ENCODE data around the gene PON2. TPM values are rescaled to one million over a fixed set of nuclear protein-coding genes. Genes with fewer than 3 reads are reported as not detected.

PON2 gene
- total RNA-seq, 1 donor = 52.5 TPM

GRCh38 chr7:95476904-95477594 is 42.2 kb upstream of the PON2 start:
- DNase-seq (ENCODE audit: low read depth) = peak; percentile 82
- H3K4me3 ChIP-seq (ENCODE audit: low read depth, low read length) = no peak overlapping the region
- peak; percentile 78 for TF ChIP-seq CTCF (IDR thresholded peaks at IDR 0.05; ENCODE audit: insufficient read depth, low read length)

GRCh38 chr7:95476072-95476847 is 41.4 kb upstream of the PON2 start:
- DNase-seq (ENCODE audit: low read depth) = no peak
- no peak for TF ChIP-seq CTCF (IDR thresholded peaks at IDR 0.05; ENCODE audit: insufficient read depth, low read length)
- H3K4me3 ChIP-seq (ENCODE audit: low read depth, low read length) = no peak overlapping the region

GRCh38 chr7:95473276-95473985 is 38.6 kb upstream of the PON2 start:
- no peak overlapping the region for H3K4me3 ChIP-seq (ENCODE audit: low read depth, low read length)
- no peak for DNase-seq (ENCODE audit: low read depth)
- no peak for TF ChIP-seq CTCF (IDR thresholded peaks at IDR 0.05; ENCODE audit: insufficient read depth, low read length)

- DNase-seq (ENCODE audit: low read depth) = peak; percentile 40
- no peak overlapping the region for H3K4me3 ChIP-seq (ENCODE audit: low read depth, low read length)
- no peak for TF ChIP-seq CTCF (IDR thresholded peaks at IDR 0.05; ENCODE audit: insufficient read depth, low read length)
Observed at GRCh38 chr7:95472581-95473161, 37.8 kb upstream of the PON2 start.

GRCh38 chr7:95471071-95471470 is 36.2 kb upstream of the PON2 start:
- DNase-seq (ENCODE audit: low read depth) = no peak
- no peak for TF ChIP-seq CTCF (IDR thresholded peaks at IDR 0.05; ENCODE audit: insufficient read depth, low read length)
- no peak overlapping the region for H3K4me3 ChIP-seq (ENCODE audit: low read depth, low read length)

- TF ChIP-seq CTCF (IDR thresholded peaks at IDR 0.05; ENCODE audit: insufficient read depth, low read length) = no peak
- no peak overlapping the region for H3K4me3 ChIP-seq (ENCODE audit: low read depth, low read length)
- DNase-seq (ENCODE audit: low read depth) = no peak
Observed at GRCh38 chr7:95470452-95470851, 35.6 kb upstream of the PON2 start.
